NCI-H82 (cell line): Measurements from ENCODE around the gene RREB1.
A peak's percentile ranks its signal among the peaks of the same experiment; 100 is the strongest.
"Not testable (repeated sequence)": the region's sequence is repeated elsewhere in the genome, so short reads cannot be mapped to it uniquely, and the experiment has no call there.

Source experiments
- DNase-seq: peaks from one replicate; lab custom pipeline; 2025; lab: John Stamatoyannopoulos, UW

The RREB1 gene

GRCh38 chr6:7262746-7263518 is 155.2 kb downstream of the RREB1 start:
- DNase-seq = peak; percentile 27

GRCh38 chr6:7263519-7263805 is 155.7 kb downstream of the RREB1 start:
- not testable (repeated sequence) for DNase-seq

DNA sequence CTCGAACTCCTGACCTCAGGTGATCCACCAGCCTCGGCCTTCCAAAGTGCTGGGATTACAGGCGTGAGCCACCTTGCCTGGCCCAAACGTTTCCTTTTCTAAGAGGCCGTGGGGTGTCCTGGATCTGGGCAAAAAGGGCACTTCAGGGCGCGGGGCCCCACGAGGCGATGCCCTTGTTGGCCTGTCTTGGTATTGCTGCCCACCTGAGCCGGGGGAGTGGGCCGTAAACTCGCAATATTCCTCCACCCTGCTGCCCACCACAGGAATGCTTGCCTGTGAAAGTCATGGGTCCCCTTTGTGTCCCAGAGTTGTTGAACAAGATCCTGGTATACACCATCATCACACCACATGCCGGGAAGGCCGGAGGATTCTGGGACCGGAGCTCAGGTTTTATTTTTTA is 156.3 kb downstream of the RREB1 start:
- no peak for DNase-seq

DNA sequence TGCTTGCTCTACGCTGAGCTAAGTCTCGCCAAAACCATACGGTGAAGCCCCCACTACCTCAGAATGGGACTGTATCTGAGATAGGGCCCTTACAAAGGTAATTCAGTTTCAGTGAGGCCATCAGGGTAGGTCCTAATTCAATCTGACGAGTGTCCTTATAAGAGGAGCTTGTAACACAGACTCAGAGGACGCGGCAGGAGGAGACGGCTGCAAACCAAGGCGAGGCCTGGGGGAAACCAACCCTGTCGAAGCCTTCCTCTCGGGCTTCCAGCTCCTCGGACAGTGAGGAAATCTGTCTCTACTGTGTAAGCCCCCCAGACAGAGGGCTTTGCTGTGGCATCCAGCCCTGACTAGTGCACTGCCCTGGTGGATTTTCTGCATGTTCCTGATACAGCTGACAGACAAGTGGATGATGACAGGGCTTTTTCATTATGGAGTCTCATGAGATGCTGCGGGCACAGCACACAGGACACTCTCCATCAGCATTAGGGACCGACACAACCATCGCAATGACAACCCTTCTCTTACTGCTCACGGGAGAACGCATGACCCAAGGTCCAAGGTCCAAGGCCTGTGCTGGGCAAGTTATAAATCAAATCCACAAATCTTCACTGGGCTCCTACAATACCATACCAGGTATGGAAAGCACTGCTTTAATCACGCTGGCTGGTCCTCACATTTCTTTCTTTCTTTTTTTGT is 157.1 kb downstream of the RREB1 start:
- DNase-seq = no peak

GRCh38 chr6:7265385-7265726 is 157.6 kb downstream of the RREB1 start:
- DNase-seq = not testable (repeated sequence)

- no peak for DNase-seq
Measured at GRCh38 chr6:7267071-7267465, 159.3 kb downstream of the RREB1 start.

DNA sequence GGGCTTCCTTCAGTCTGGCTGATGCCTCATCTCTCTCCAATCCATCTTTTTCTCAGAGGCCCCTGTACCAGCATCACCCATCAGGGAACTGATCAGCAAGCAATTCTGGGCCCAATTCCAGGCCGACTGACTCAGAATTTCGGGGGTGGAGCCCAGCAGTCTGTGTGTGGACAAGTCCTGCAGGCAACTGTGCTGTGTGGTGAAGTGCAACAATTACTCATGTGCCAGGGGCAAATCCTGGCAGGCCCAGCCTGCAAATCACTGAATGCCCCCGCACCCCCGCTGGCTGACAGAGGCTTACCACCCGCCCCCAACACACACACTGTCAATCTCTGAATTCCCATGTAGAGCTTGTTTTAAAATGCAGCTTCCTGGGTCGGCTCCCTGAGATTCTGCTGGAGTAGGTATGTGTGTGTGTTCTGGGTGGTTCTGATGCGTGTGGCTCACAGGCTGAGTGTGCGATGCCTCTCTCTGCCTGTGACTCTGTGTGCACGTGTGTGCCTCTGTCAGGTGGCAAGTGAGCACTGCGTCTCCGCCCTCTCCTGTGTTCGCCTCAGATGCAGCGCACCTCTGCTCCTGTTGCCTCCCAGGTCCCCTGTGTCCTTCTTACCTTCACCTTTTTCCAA is 159.8 kb downstream of the RREB1 start:
- no peak for DNase-seq

DNA sequence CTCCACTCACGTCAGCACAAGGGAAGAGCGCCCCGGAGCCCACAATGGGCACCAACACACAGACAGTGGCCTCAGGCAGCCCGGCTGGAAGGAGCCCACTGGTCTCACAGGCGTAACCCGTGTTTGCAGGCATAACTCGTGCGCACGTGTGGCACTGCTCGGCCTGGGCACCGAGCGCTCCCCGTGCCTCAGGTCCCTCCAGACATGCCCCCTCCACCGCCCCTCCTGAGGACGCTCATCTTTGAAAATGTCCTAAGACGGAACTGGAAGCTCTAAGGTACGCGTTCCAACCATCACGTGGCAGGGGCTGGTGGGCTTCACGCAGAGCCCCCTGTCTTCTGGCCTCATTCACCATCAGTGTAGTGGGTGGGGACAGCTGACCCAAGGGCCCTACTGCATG is 160.6 kb downstream of the RREB1 start:
- no peak for DNase-seq

- no peak for DNase-seq
Measured at GRCh38 chr6:7268816-7269555, 161.2 kb downstream of the RREB1 start.

- no peak for DNase-seq
Measured at GRCh38 chr6:7269816-7270215, 162.1 kb downstream of the RREB1 start.

- no peak for DNase-seq
Measured at GRCh38 chr6:7270320-7271204, 162.8 kb downstream of the RREB1 start.

GRCh38 chr6:7271205-7271534 is 163.4 kb downstream of the RREB1 start:
- DNase-seq = no peak

DNA sequence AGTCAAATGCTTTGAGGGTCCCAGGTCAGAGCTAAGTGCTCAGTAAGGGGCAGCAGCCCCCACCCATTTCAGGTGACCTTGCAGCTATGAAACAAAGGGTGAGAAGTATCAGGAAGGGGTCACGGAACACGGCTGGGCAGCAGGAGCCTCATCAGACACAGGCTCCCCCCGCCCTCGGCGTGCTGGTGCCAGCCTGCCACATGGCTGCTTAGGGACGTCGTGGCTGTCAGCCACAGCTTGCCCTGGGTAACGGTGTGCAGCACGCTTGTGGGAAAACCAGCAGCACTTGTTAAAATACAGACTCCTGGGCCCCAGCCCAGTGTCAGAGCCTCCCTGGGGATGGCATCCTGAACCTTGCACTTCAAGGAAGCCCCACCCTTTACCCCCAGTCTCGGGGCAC is 165.9 kb downstream of the RREB1 start:
- DNase-seq = no peak

DNA sequence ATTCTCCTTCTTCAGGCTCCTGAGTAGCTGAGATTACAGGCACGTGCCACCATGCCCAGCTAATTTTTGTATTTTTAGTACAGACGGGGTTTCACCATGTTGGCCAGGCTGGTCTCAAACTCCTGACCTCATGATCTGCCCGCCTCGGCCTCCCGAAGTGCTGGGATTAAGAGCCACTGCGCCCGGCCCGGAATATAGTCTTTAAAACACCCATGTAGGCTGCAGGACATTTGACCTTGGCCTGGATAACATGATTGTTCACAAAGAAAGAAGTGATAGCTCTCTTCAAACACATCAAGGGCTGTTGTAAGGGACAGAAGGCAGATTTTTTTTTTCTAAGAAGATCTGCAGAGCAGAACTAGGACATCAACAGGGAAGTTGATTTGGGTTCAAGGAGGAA is 166.8 kb downstream of the RREB1 start:
- not testable (repeated sequence) for DNase-seq

- no peak for DNase-seq
Measured at GRCh38 chr6:7276199-7276524, 168.4 kb downstream of the RREB1 start.

DNA sequence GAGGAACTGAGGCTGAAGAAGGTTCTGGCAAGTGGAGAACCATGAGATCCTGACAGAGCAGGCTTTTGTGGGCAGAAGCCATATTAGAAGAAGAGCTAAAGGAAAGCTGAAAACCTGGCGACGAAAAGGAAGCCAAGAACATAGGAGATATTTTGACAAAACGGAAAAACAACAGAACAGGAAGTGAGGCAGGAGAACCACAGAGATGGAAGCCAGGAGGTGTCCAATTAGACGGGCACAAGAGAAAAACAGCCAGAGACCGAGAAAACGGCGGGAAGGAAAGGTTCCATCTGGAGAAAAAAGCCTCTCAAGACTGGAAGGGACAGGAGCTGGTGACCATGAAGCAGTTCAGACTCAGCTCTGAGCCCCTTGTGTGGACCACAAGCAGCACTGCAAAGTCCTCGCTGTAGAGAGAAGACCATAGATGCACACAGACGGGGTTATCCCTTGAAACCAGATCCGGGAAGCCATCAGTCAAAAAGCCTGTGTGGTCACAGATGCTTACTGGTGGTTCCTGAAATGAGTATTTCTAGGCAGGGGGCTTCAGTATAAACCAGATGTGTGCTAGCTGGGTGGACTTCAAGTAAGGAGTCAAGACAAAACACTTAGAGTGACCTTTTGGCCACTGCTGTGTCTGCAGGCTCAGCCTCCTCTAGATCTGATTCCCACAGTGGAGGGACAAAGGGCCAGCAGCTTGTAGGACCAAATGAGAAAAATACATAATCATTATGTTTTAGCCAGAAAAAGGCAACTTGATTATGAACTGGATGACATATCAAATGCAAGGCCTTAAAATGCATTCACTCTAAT is 174.5 kb downstream of the RREB1 start:
- DNase-seq = no peak

- no peak for DNase-seq
Measured at GRCh38 chr6:7283676-7284075, 175.9 kb downstream of the RREB1 start.

DNA sequence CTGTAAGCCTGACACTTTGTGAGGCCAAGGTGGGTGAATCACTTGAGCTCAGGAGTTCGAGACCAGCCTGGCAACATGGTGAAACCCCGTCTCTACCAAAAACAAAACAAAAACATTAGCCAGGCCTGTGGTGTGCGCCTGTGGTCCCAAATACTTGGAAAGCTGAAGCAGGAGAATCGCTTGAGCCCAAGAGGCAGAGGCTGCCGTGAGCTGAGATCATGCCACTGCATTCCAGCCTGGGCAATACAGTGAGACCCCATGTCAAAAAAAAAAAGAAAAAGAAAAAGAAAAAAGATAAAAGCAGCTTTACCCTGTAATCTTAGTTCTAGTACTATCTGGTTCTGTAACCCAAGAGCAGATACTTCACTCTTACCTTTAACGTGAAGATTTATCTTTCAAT is 177.7 kb downstream of the RREB1 start:
- no peak for DNase-seq

GRCh38 chr6:7290079-7290478 is 182.3 kb downstream of the RREB1 start:
- DNase-seq = no peak

GRCh38 chr6:7292596-7293255 is 185.0 kb downstream of the RREB1 start:
- DNase-seq = no peak

DNA sequence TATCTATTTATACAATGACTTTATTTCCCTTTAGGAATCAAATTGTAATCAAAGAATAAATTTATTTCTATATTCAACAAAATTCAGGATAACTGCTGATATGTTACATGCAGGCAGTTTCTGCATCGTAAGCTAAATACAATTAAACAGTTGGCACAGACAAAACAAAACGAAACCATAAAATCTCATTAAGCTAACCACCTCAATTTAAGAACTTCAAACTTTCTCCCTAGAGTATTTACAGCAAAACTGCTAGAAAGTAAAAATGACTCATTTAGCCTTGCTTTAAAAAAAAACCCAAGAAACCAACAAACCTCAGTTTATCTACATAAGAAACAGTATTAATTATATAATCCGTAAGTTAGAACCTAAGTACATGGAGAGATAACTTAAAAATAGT is 188.2 kb downstream of the RREB1 start:
- no peak for DNase-seq
